Hematopoietic multipotent progenitor cell treated with erythropoietin and hydrocortisone succinate and interleukin-3 and kit ligand, for 4 days (in vitro differentiated cells): ENCODE data around the gene PLD3.
"Not testable (repeated sequence)": the region's sequence is repeated elsewhere in the genome, so short reads cannot be mapped to it uniquely, and the experiment has no call there.

Experiments used
- DNase-seq: peaks from one replicate; pipeline ENCODE4 v3.0.0-alpha.2; 2015

Gene PLD3

GRCh38 chr19:40333083-40333482 lies 15.4 kb upstream of the PLD3 start:
- not testable (repeated sequence) for DNase-seq

- no peak for DNase-seq
These were observed 13.4 kb upstream of the PLD3 start for GRCh38 chr19:40335101-40335500.

GRCh38 chr19:40335855-40336600 lies 12.5 kb upstream of the PLD3 start:
- DNase-seq: no peak

GRCh38 chr19:40336601-40336900 lies 11.9 kb upstream of the PLD3 start:
- no peak for DNase-seq

- no peak for DNase-seq
These were observed 11.4 kb upstream of the PLD3 start for GRCh38 chr19:40337107-40337506.

GRCh38 chr19:40337594-40337993 lies 10.9 kb upstream of the PLD3 start:
- DNase-seq: no peak

GRCh38 chr19:40339018-40339728 lies 9.3 kb upstream of the PLD3 start:
- no peak for DNase-seq

GRCh38 chr19:40341601-40342482 lies 6.7 kb upstream of the PLD3 start:
- DNase-seq: no peak

- no peak for DNase-seq
These were observed 5.7 kb upstream of the PLD3 start for GRCh38 chr19:40342644-40343311.

GRCh38 chr19:40344422-40344821 lies 4.1 kb upstream of the PLD3 start:
- DNase-seq: no peak

- peak; percentile 59 for DNase-seq
These were observed 539 bp downstream of the PLD3 start for GRCh38 chr19:40348961-40349507.

GRCh38 chr19:40355975-40356680 lies 7.6 kb downstream of the PLD3 start:
- no peak for DNase-seq

- no peak for DNase-seq
These were observed 8.4 kb downstream of the PLD3 start for GRCh38 chr19:40356681-40357595.

GRCh38 chr19:40357640-40358039 lies 9.1 kb downstream of the PLD3 start:
- no peak for DNase-seq

GRCh38 chr19:40358773-40359172 lies 10.3 kb downstream of the PLD3 start:
- peak; percentile 87 for DNase-seq

- DNase-seq: no peak
These were observed 11.7 kb downstream of the PLD3 start for GRCh38 chr19:40360020-40360707.

- DNase-seq: no peak
These were observed 12.3 kb downstream of the PLD3 start for GRCh38 chr19:40360708-40361241.

- no peak for DNase-seq
These were observed 13.7 kb downstream of the PLD3 start for GRCh38 chr19:40362160-40362559.

- peak; percentile 83 for DNase-seq
These were observed 14.6 kb downstream of the PLD3 start for GRCh38 chr19:40363069-40363468.

- peak; percentile 37 for DNase-seq
These were observed 16.5 kb downstream of the PLD3 start for GRCh38 chr19:40365010-40365409.
